ENCODE measurements around the gene ALDH1A2.

GRCh38 chr15:57903626-57904025 is 161.9 kb downstream of the ALDH1A2 start:
- no peak for TF ChIP-seq SP2 (tag by site-specific recombination; IDR thresholded peaks at IDR 0.05)
- TF ChIP-seq ZNF48 (tag by site-specific recombination; IDR thresholded peaks at IDR 0.05), result no peak
- no peak for TF ChIP-seq ZNF555 (tag by site-specific recombination; conservative IDR thresholded peaks at IDR 0.05)
- no peak for TF ChIP-seq CTCF (tag by site-specific recombination; IDR thresholded peaks at IDR 0.05)
- TF ChIP-seq ATF2 (tag by site-specific recombination; IDR thresholded peaks at IDR 0.05; ENCODE audit: low read depth), result no peak
- TF ChIP-seq ZNF140 (tag by site-specific recombination; IDR thresholded peaks at IDR 0.05), result no peak
- no peak for TF ChIP-seq PATZ1 (tag by site-specific recombination; IDR thresholded peaks at IDR 0.05)
- no peak for TF ChIP-seq ZBTB1 (tag by site-specific recombination; IDR thresholded peaks at IDR 0.05)
- TF ChIP-seq RBAK (tag by site-specific recombination; IDR thresholded peaks at IDR 0.05), result no peak
- TF ChIP-seq ZNF707 (tag by site-specific recombination; IDR thresholded peaks at IDR 0.05), result no peak
